Measurements from ENCODE around the gene AHNAK. TPM values are rescaled to one million over a fixed set of nuclear protein-coding genes. Genes with fewer than 3 reads are reported as not detected.

The AHNAK gene
- total RNA-seq, 4 donors from 2014 or later = 1,345 to 1,611 (median 1,532) TPM

DNA sequence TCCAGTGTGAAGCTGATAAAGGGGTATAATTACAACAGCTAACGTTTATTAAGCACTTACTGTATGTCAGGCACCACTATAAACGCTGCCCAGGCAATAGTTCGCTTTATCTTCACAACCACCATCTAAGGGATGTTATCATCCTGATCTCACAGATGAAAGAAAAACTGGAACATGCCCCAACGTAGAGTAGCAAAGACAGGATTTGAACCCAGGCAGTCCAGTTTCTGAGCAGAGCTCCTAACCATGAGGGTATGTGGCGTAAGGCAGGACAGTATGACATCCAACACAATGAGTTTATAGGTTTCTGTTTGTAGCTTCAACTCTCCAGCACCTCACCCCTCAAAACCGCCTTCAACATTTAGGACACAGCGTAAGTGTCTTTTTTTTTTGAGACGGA, 59.5 kb downstream of the AHNAK start:
- DNase-seq (ENCODE audit: low spot score in 2 of 2) = no peak
- intact Hi-C loops (cut with DNase I; ENCODE audit: low total_unique reads) = no loop called here
- no peak overlapping the region for H3K4me3 ChIP-seq (ENCODE audit: low read depth, poor library complexity, severe bottlenecking)
- TF ChIP-seq CTCF (IDR thresholded peaks at IDR 0.05) = no peak
- no peak for TF ChIP-seq POLR2A (IDR thresholded peaks at IDR 0.05)
- 85 to 87% methylated on average over 8 of the region's 8 CpGs for WGBS, 2 donors

- intact Hi-C loops (cut with DNase I; ENCODE audit: low total_unique reads) = no loop called here
- WGBS, 2 donors = 96% methylated on average over 6 of the region's 6 CpGs
- no peak for DNase-seq (ENCODE audit: low spot score in 2 of 2)
These were observed 62.3 kb downstream of the AHNAK start for GRCh38 chr11:62484352-62484751.

DNA sequence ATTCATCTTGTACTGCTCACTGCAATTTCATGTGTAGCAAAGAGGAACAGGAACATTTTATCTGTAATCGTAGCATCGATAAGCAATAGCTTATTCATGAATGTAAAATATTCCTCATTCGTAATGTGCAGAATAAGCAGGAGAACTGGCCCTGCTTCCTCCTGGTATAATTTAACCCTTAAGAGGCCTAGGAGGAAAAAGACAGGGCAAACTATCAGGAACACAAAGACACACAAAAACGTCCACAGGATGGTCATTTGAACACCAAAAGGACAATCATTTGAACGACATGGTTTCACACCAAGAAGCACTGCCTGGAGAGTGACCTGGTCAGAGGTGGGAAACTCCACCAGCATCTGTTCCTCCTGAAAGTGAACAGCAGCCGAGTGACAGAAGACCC, 63.9 kb downstream of the AHNAK start:
- intact Hi-C loops (cut with DNase I; ENCODE audit: low total_unique reads) = no loop called here
- no peak for DNase-seq (ENCODE audit: low spot score in 2 of 2)
- no peak overlapping the region for H3K4me3 ChIP-seq (ENCODE audit: low read depth, poor library complexity, severe bottlenecking)
- whole genome bisulfite sequencing, 2 donors = 81% methylated on average over 6 of the region's 6 CpGs
- TF ChIP-seq CTCF (IDR thresholded peaks at IDR 0.05) = no peak
- no peak for TF ChIP-seq POLR2A (IDR thresholded peaks at IDR 0.05)

More at GRCh38 chr11:62484352-62484751, 62.3 kb downstream of the AHNAK start:
- TF ChIP-seq CTCF (IDR thresholded peaks at IDR 0.05) = no peak
- TF ChIP-seq POLR2A (IDR thresholded peaks at IDR 0.05) = no peak
- H3K4me3 ChIP-seq (ENCODE audit: low read depth, poor library complexity, severe bottlenecking) = no peak overlapping the region

GRCh38 chr11:62479631-62480201, 66.9 kb downstream of the AHNAK start:
- no peak for DNase-seq (ENCODE audit: low spot score in 2 of 2)
- WGBS, 2 donors = 44 to 59% methylated on average over 7 of the region's 7 CpGs
- TF ChIP-seq POLR2A (IDR thresholded peaks at IDR 0.05) (no peak), CTCF (IDR thresholded peaks at IDR 0.05) (no peak)
- intact Hi-C loops (cut with DNase I; ENCODE audit: low total_unique reads) = no loop called here
- H3K4me3 ChIP-seq (ENCODE audit: low read depth, poor library complexity, severe bottlenecking) = no peak overlapping the region

DNA sequence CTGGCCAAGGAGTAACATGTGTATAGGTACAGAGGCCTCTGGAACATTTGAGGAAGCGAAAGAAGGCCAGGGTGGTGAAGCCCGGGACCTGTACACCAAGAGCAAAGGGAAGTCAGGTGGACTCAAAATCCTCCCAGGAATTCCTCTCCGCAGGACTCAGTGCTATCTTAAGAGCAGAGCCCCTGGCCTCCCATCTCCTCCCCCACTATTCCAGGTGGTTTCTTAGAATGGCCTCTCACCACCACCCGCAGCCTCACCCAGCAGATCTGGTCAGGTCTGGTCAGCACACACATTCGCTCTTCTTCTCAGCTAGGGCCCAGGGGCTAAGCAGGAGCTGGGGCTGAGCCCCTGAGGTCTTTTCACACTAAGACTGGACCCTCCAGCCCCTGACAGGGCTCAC, 68.7 kb downstream of the AHNAK start:
- no peak overlapping the region for H3K4me3 ChIP-seq (ENCODE audit: low read depth, poor library complexity, severe bottlenecking)
- intact Hi-C loops (cut with DNase I; ENCODE audit: low total_unique reads) = no loop called here
- WGBS, 2 donors = 98 to 100% methylated on average over 5 of the region's 5 CpGs
- DNase-seq (ENCODE audit: low spot score in 2 of 2) = no peak
- TF ChIP-seq POLR2A (IDR thresholded peaks at IDR 0.05) (no peak), CTCF (IDR thresholded peaks at IDR 0.05) (no peak)

All from lower leg skin (tissue), 4 donors.